Cerebellar nuclear complex (tissue), 1 donor: ENCODE measurements around the gene OR5AU1.

Experiments
- DNase-seq, 2 experiments: peaks; one replicate each; lab custom pipeline; 2025; lab: John Stamatoyannopoulos, UW

The OR5AU1 gene

GRCh38 chr14:21106498-21107282 lies 49.2 kb downstream of the OR5AU1 start:
- peak; percentile 27 to 83 for DNase-seq

- no peak for DNase-seq
Observed at GRCh38 chr14:21106176-21106497, 49.7 kb downstream of the OR5AU1 start.

GRCh38 chr14:21105095-21105494 lies 50.8 kb downstream of the OR5AU1 start:
- no peak for DNase-seq
